NCI-H345 (cell line): ENCODE measurements around the gene ADGRB2.
"Not testable (repeated sequence)": the region's sequence is repeated elsewhere in the genome, so short reads cannot be mapped to it uniquely, and the experiment has no call there.

Source experiments
- DNase-seq: peaks from one replicate; lab custom pipeline; 2025; lab: John Stamatoyannopoulos, UW

Gene ADGRB2

GRCh38 chr1:31727195-31727594 is 36.9 kb downstream of the ADGRB2 start:
- no peak for DNase-seq

GRCh38 chr1:31726715-31727114 is 37.4 kb downstream of the ADGRB2 start:
- no peak for DNase-seq

DNA sequence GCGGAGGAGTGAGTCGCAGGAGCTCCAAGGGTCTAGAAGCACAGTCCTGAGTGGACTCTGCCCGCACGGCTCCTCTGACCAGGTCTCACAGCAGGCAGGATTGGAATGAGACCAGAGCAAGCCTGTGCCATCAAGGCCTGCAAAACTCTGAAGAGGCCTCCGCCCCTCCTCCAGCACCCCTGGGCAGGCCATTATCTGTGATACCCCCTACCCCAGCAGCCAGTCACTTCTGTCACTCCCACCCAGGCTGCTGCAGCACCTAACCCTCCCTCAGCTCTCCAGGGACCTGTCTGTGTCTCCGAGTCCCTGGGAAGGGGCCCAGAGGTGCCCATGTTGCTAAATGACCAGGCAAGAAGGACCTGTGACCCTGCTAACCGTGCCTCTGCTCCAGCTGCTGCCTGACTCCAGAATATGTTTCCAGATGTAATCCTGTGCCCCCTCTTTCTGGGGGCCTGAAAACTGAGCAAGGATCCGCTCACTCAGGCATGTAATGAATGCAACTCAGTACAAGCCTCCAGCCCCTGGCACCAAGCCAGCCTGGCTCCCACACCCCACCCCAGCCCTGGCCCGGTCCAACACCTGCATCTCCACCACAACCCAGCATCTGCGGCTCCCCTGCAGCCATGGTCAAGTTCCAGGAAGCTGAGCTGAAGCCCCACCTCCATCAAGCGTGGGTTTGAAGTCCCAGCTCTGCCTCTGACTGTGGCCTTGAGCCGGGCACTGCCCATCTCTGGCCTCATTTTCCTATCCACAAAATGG is 38.2 kb downstream of the ADGRB2 start:
- peak; percentile 38 for DNase-seq

DNA sequence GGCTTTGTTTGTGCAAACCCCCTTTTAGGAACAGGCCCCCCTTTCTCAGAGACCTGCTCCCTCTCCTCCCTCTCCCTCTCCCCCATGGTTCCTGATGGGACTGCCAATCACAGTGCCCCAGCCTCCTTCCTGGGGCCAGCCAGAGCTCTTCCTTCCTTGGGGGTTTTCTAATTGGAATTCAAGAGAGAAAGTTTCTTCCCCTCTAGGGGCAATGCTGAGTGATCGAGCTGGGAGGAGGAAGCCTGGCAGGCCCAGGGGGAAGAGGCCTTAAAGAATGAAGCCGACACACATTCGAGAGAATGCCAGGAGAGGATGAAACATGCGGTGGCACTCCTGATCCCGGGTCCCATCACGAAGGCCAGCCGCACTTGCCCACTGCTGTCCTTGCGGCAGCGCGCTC is 39.0 kb downstream of the ADGRB2 start:
- DNase-seq, result no peak

GRCh38 chr1:31723828-31724359 is 40.2 kb downstream of the ADGRB2 start:
- no peak for DNase-seq

GRCh38 chr1:31718327-31718897 is 45.7 kb downstream of the ADGRB2 start:
- DNase-seq, result no peak

DNA sequence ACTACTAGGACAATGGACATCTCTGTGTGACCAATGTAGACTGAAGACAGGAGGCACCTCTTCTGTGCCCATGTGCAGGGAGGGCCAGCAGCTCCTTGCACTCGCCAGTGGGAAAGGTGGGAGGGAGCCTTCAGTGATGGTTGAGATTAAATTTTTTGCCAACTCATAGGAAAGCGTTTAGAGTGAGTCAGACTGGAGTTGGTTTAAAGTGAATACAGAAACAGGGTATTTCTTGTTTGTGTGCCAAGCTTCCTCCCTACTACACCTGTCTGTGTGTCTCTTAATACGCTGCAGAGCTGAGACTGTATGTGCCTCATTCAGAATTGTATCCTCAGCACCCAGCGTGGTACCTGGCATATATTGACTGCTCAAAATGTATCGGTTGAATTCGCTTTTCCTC is 46.8 kb downstream of the ADGRB2 start:
- DNase-seq, result no peak

- no peak for DNase-seq
These were observed 48.3 kb downstream of the ADGRB2 start for GRCh38 chr1:31715873-31716220.

- peak; percentile 95 for DNase-seq
These were observed 48.9 kb downstream of the ADGRB2 start for GRCh38 chr1:31715087-31715872.

GRCh38 chr1:31714442-31715086 is 49.6 kb downstream of the ADGRB2 start:
- DNase-seq, result peak; percentile 58

- no peak for DNase-seq
These were observed 51.5 kb downstream of the ADGRB2 start for GRCh38 chr1:31712630-31713029.

DNA sequence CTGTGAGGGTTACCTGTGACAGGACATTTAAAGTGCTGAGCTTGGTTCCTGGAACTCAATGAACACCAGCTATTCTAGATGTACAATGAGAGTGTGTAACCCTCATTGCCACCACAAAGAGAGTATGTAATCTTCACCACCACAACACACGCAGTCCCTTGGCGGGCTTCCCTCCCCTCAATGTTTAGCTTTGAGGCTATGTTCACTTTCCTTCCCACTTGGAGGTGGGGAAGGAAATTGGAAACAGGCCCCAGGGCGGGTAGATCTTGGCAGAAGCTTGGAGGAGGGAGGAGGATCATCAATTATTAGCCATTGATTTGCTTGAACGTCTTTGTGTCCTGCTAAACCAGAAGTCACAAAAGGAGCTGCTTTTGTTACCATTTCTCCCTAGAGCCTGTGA is 52.1 kb downstream of the ADGRB2 start:
- DNase-seq, result no peak

GRCh38 chr1:31708324-31708723 is 55.8 kb downstream of the ADGRB2 start:
- DNase-seq, result peak; percentile 31

DNA sequence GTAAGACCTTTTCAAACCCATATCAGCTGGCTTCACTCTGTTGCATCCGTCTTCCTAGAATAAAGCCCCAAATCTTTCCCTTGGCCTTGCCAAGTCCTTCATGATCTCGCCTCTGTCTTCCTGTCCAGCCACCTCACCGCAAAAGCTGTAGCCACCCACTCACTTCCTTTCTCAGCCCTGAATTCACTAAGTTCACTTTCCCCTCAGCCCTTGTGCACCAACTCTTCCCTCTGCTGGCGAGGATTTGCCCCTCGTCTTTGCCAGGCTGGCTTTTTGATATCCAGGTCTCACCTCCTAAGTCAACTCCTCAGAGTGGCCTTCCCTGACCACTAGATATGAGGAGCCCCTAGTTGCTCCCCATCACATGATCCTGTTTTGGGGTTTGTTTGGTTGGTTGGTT is 56.4 kb downstream of the ADGRB2 start:
- DNase-seq, result no peak

DNA sequence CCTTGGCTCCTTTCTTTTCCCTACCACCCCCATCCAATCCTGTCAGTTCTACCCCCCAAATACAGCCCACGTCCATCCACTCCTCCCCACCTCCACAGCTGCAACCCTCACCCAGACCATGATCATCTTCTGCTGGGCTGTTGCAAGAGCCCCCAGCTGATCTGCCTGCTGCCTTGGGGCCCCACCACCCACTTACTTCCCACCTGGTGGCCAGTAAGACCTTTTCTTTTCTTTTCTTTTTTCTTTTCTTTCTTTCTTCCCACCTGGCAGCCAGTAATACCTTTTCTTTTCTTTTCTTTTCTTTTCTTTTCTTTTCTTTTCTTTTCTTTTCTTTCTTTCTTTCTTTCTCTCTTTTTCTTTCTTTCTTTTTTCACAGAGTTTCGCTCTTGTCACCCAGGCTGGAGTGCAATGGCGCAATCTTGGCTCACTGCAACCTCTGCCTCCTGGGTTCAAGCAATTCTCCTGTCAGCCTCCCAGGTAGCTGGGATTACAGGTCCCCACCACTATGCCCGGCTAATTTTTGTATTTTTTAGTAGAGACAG is 57.0 kb downstream of the ADGRB2 start:
- DNase-seq, result not testable (repeated sequence)

- no peak for DNase-seq
These were observed 57.6 kb downstream of the ADGRB2 start for GRCh38 chr1:31706384-31707058.

GRCh38 chr1:31705080-31705866 is 58.9 kb downstream of the ADGRB2 start:
- no peak for DNase-seq

DNA sequence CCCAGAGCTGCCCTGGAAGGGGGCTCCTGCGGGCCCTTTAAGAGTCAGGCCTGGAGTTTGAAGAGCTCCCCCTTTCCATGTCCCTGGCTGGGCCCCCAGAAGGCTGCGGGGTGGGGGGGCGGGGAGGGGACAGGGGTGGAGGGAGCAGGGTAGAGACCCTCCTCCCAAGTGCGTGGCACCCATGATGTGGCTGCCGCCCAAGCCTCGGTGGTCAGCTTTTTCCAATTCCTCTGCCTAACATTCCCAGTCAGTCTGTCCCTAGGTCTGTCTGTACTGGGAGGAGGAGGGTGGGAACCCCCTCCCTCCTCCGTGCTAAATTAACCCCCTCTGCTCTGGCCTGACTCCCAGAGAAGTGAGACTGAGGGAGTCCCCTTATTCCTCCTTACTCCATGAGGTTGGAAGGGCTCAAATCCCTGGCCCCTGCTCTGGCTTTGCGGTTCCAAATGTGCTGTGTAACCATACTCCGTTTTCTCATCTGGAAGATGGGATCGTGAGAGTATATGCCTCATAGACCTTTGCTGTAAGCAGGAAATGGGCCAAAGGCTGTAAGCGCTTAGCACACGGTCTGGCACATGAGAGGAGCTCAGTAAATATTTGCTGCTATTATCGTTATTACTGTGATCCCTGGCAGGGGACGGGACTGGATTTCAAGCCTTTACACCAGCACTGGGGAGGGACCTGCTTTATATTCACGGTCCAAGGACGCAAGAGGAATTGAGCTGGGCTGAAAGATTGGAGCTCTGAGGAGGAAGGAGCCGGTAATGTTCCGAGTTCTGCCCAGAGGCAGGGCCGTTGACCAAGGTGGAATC is 59.7 kb downstream of the ADGRB2 start:
- DNase-seq, result peak; percentile 16

DNA sequence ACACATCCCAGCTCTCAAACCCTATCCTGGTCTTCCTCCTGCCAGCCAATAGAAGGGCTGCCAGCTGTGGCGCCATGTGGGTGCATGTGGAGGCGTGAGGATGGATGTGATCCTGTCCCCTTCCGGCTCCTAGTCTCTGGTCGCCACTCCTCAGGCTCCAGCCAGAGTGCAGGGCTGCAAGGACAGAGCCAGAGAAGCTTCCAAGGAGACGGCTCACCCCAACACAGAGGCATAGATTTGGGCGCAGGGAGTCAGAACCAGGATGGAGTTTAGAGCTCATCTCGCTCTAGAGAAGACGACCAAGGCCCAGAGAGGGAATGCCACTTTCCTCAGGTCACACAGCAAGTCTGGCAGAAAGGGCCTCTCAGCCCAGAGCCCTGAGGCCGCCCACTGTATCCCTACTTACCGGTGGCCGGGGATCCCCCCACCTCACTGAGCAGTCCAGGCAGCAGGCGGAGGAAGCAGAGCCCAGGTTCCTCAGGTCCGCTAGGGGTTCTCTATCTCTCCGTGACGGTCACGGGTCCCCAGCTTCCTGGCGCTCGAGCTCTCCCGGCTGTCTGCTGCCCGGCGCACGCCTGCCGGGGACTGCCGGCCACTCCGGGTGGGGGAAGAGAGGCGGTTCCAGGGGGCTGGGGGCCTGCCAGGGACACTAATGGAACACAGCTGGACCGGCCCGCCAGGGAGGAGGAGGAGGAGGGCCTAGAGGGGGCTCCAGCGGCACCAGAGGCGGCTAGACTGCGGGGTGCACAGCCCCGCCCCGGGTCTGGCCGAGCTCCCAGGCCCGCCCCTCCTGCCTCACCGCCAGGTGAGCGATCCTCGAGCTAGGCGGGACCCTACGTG is 60.5 kb downstream of the ADGRB2 start, which contains the start of gene COL16A1:
TSS of gene COL16A1 (minus strand) at position 587 of the 840 bp plus-strand sequence. CDS start 1,824 bp downstream, outside the sequence.
- DNase-seq, result peak; percentile 12
